Neural progenitor cell (in vitro differentiated cells): ENCODE measurements around the gene IFRD1.

Experiments used
- EZH2 ChIP-seq: fragments of 200-600 bp; sonication (generic); IDR thresholded peaks from 2 replicates; pipeline ENCODE4 v1.6.1; 2017; ENCODE audit warnings: antibody characterized with exemption, mild to moderate bottlenecking, moderate library complexity
- EZH2phosphoT487 ChIP-seq: fragments of 200-600 bp; sonication (generic); IDR thresholded peaks from 2 replicates; pipeline ENCODE4 v1.6.1; 2017; ENCODE audit warnings: antibody characterized with exemption
- TF ChIP-seq, protein P1 (sequence below): fragments of 200-600 bp; sonication (generic); IDR thresholded peaks from 2 replicates; pipeline ENCODE4 v1.5.1; 2017; ENCODE audit warnings: antibody characterized with exemption, mild to moderate bottlenecking

DNA sequence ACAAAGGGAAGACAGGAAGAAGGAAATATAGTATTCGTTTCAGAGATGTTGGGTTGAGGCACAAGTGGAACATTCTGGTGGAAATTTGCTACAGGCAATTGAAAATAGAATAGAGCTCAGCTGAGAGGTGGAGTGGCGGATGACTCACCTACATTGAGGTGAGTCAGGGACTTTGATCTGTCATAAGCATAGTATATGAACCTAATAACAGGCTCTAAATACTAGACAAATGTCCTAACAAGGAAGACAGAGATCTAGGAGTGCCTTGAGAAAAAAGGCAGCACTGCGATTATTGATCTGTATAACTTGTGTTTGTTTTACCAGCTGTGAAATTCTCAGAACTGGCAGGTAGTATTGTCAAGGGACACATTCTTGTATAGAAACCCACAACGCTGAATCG lies 907 bp upstream of the IFRD1 start:
- TF ChIP-seq, protein P1, sequence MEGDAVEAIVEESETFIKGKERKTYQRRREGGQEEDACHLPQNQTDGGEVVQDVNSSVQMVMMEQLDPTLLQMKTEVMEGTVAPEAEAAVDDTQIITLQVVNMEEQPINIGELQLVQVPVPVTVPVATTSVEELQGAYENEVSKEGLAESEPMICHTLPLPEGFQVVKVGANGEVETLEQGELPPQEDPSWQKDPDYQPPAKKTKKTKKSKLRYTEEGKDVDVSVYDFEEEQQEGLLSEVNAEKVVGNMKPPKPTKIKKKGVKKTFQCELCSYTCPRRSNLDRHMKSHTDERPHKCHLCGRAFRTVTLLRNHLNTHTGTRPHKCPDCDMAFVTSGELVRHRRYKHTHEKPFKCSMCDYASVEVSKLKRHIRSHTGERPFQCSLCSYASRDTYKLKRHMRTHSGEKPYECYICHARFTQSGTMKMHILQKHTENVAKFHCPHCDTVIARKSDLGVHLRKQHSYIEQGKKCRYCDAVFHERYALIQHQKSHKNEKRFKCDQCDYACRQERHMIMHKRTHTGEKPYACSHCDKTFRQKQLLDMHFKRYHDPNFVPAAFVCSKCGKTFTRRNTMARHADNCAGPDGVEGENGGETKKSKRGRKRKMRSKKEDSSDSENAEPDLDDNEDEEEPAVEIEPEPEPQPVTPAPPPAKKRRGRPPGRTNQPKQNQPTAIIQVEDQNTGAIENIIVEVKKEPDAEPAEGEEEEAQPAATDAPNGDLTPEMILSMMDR, result no peak
- no peak for TF ChIP-seq EZH2
- TF ChIP-seq EZH2phosphoT487, result no peak
